Bronchial epithelial cell (primary cell): ENCODE results near the gene MIPEP. TPM values are rescaled to one million over a fixed set of nuclear protein-coding genes. Genes with fewer than 3 reads are reported as not detected.

Experiments
- DNase-seq: peaks from one replicate; pipeline ENCODE4 v3.0.0-alpha.2; 2010; ENCODE audit warnings: low read depth
- FAIRE-seq: peaks from 2 replicates; lab custom pipeline; 2011; peaks lifted over from hg19 to GRCh38; lab: Jason Lieb, UNC
- H3K27me3 ChIP-seq: 2 replicates; pipeline ENCODE4 v1.5.1; 2011; ENCODE audit warnings: low read length; ENCODE audit not compliant: control insufficient read depth, insufficient read depth
- H3K36me3 ChIP-seq: 2 replicates; pipeline ENCODE4 v1.5.1; 2011; ENCODE audit warnings: low read length; ENCODE audit not compliant: control insufficient read depth, insufficient read depth
- H3K4me3 ChIP-seq: 2 replicates; pipeline ENCODE4 v1.5.1; 2011; ENCODE audit warnings: mild to moderate bottlenecking, low read depth, low read length, control low read depth
- total RNA-seq: library from RNA; depleted of rRNA; stranded (reverse); fragments of >200 nt; gene quantifications from 2 replicates; pipeline ENCODE4 v1.2.1, GENCODE V29; 2014
- TF ChIP-seq, protein P1 (sequence below): IDR thresholded peaks from 2 replicates; pipeline ENCODE4 v1.5.1; 2011; ENCODE audit warnings: mild to moderate bottlenecking, moderate library complexity, low read length, control low read depth, inconsistent platforms; ENCODE audit not compliant: insufficient read depth, severe bottlenecking

Gene MIPEP
- total RNA-seq = 19.2 and 24.2 TPM in 2 replicates

- peak; percentile 86 for DNase-seq
- Histone ChIP-seq H3K27me3 (no peaks in the 10 kb centered on the region), H3K4me3 (peak within 1 kb of the TSS; percentile 82), H3K36me3 (no peaks in the 10 kb centered on the region)
- no peak for FAIRE-seq
- TF ChIP-seq, protein P1, sequence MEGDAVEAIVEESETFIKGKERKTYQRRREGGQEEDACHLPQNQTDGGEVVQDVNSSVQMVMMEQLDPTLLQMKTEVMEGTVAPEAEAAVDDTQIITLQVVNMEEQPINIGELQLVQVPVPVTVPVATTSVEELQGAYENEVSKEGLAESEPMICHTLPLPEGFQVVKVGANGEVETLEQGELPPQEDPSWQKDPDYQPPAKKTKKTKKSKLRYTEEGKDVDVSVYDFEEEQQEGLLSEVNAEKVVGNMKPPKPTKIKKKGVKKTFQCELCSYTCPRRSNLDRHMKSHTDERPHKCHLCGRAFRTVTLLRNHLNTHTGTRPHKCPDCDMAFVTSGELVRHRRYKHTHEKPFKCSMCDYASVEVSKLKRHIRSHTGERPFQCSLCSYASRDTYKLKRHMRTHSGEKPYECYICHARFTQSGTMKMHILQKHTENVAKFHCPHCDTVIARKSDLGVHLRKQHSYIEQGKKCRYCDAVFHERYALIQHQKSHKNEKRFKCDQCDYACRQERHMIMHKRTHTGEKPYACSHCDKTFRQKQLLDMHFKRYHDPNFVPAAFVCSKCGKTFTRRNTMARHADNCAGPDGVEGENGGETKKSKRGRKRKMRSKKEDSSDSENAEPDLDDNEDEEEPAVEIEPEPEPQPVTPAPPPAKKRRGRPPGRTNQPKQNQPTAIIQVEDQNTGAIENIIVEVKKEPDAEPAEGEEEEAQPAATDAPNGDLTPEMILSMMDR = peak; percentile 67
These were observed at the start of gene MIPEP for GRCh38 chr13:23888658-23889614. TSS of gene MIPEP (minus strand) at chr13:23889400. CDS start at chr13:23889320, 80 bp downstream.

DNA sequence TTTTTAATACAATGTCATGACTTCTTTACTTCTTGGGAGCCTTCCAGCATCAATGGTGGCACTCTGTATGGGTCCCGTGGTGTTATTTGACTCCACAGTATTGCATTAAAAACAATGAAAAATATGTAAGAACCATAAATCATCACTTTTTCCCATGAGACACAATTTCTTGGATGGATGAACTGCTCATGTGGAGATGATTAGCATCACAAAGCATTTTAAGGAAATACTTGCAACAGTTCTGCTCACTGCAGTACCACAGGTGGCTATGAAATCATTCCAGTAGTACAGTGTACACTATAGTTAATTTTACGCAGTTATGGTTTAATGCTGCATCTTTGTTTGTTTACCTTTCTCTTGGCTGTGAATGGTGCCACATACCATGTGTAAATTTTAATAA lies 45.3 kb upstream of the MIPEP start:
- DNase-seq = no peak
- Histone ChIP-seq H3K4me3 (no peak overlapping the region), H3K36me3 (no peaks in the 10 kb centered on the region), H3K27me3 (no peaks in the 10 kb centered on the region)
- no peak for FAIRE-seq
- TF ChIP-seq, protein P1 = no peak

DNA sequence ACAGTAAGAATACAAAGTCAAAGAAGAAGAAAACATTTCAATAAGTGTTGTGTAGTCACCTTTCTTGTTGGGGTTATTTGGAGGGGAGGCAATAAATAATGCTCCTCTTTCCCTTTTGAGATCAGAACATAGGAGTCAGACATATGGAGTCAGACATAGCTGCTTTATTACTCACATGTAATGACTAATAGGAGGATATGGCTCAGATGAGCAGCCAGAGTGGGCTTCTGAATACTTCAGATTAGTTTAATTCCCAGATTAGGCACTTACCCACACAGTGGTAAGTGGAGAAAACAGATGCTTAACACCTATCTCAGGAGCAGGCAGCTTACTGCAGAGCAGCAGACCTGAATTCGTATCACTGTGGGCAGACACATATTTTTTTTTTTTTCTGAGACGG lies 39.8 kb upstream of the MIPEP start:
- H3K36me3 ChIP-seq = no peaks in the 10 kb centered on the region
- DNase-seq (peak; percentile 92), FAIRE-seq (no peak)
- no peak overlapping the region for H3K4me3 ChIP-seq
- H3K27me3 ChIP-seq = no peaks in the 10 kb centered on the region
- TF ChIP-seq, protein P1 = no peak

DNA sequence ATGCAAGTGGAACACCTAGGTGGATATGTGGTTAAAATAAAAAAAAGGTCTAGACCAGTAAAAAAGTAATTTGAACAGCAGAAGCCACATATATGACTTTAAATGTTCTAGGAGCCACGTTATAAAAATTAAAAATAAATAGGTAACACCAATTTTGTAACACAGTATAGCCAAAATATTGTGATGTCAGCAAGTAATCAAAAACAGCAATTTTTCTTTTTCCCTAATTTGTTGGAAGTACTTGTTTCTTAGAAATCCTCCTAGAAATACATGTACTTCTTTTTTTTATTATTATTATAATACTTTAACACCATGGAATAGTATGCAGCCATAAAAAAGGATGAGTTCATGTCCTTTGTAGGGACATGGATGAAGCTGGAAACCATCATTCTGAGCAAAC lies 33.8 kb upstream of the MIPEP start:
- TF ChIP-seq, protein P1 = no peak
- Histone ChIP-seq H3K27me3 (no peaks in the 10 kb centered on the region), H3K36me3 (no peaks in the 10 kb centered on the region), H3K4me3 (no peak overlapping the region)
- DNase-seq (no peak), FAIRE-seq (no peak)

DNA sequence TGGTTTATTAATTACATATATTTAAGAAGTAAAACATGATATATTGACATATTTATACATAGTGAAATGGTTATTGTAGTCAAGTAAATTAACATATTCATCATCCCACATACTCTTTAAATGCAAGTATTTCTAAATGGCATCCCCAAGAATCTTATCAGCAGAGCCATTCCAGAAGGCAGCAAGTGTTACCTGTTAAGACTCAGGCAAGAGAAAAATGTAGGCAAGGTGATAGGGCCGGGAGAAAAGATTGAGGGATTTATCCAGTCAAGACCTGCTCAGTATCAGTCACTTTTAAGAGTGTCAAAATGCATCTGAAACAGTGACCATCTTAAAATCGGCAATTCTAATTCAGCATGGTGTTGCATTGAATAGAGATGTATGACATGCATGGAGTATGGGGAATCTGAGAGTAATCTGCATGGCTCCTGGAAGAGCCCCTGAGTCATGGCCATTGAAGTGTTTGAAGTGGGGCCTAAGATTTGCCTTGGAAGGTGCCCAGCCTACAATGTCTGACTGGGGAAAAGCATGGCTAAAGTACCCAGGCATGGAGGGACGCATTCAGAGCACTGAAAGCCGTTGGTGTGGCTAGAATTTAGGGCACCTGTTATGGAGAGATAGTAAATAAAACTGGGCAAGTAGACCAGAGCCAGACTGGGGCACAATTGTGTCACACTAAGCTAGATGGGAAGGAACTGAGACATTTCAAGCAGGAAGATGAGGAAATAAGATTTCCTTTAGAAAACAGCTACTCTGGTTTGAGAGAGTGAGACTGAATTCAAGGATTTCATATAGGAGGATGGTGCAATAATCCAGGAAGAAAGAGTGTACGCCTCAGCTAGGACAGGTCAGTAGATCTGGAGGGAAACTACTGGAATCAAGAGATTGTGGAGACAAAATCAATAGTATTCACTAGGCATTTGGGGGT lies 33.1 kb upstream of the MIPEP start:
- H3K4me3 ChIP-seq = no peak overlapping the region
- FAIRE-seq (peak; percentile 23), DNase-seq (peak; percentile 8)
- H3K27me3 ChIP-seq = no peaks in the 10 kb centered on the region
- TF ChIP-seq, protein P1 = no peak
- H3K36me3 ChIP-seq = no peaks in the 10 kb centered on the region
